Small intestine (tissue), 7 donors: ENCODE data around the gene DCC. TPM values are rescaled to one million over a fixed set of nuclear protein-coding genes. Genes with fewer than 3 reads are reported as not detected.

Source experiments
- DNase-seq, 2 donors: peaks; one replicate each; pipeline versions ENCODE4 v3.0.0 to v3.0.0-alpha.2; 2013
- FAIRE-seq: peaks from 2 replicates; lab custom pipeline; 2012; peaks lifted over from hg19 to GRCh38; lab: Jason Lieb, UNC
- H3K27ac ChIP-seq, 3 donors: one replicate each; pipeline ENCODE4 v1.5.1; 2013; ENCODE audit warnings: low read length in 2 of 3, mild to moderate bottlenecking in 2 of 3, control low read depth in 1 of 3, inconsistent platforms in 1 of 3, low read depth in 1 of 3, moderate library complexity in 1 of 3
- H3K27me3 ChIP-seq, 3 donors: one replicate each; pipeline ENCODE4 v1.6.1; 2013; ENCODE audit warnings: low read length in 3 of 3, inconsistent platforms in 1 of 3; ENCODE audit not compliant: control insufficient read depth in 3 of 3, insufficient read depth in 3 of 3
- H3K36me3 ChIP-seq, 3 donors: one replicate each; pipeline ENCODE4 v1.6.1; 2013; ENCODE audit warnings: low read length in 3 of 3, inconsistent platforms in 1 of 3, low read depth in 1 of 3, mild to moderate bottlenecking in 1 of 3, moderate library complexity in 1 of 3; ENCODE audit not compliant: control insufficient read depth in 3 of 3, insufficient read depth in 2 of 3
- H3K4me1 ChIP-seq, 3 donors: one replicate each; pipeline ENCODE4 v1.6.1; 2013; ENCODE audit warnings: low read length in 2 of 3, inconsistent platforms in 1 of 3, low read depth in 1 of 3, mild to moderate bottlenecking in 1 of 3, moderate library complexity in 1 of 3; ENCODE audit not compliant: control insufficient read depth in 3 of 3, insufficient read depth in 2 of 3
- H3K4me3 ChIP-seq, 3 donors: one replicate each; pipeline ENCODE4 v1.5.1; 2013; ENCODE audit warnings: low read length in 3 of 3, control low read depth in 1 of 3, inconsistent platforms in 1 of 3, low read depth in 1 of 3, mild to moderate bottlenecking in 1 of 3, moderate library complexity in 1 of 3
- H3K9me3 ChIP-seq, 2 donors: one replicate each; pipeline ENCODE4 v1.6.1; 2013; ENCODE audit warnings: low read depth in 1 of 2, low read length in 1 of 2; ENCODE audit not compliant: control insufficient read depth in 2 of 2, insufficient read depth in 1 of 2
- WGBS, 3 donors: extraction: QIAGEN DNeasy Blood & Tissue Kit; methylation state at CpG; one replicate each; pipeline ENCODE4 v1.1.7; 2013; 5-methylcytosine and 5-hydroxymethylcytosine counted together
- polyA plus RNA-seq, 4 donors: library from polyadenylated mRNA; stranded (reverse) in 3 of 4; unstranded in 1 of 4; fragments of 200-250 nt in 3 of 4; fragments of 120-200 nt in 1 of 4; gene quantifications; one replicate each; pipeline versions ENCODE4 v1.2.1 to v1.2.3, GENCODE V29; 2013
- donor health status: healthy with polysubstance abuse.
- donor health status: control.
- donor health status: control.
- donor health status: Bipolar disorder and iron deficiency.
- donor health status: healthy.

The DCC gene
- polyA plus RNA-seq, 4 donors: 0.03 to 0.30 TPM; not detected in 2

- Histone ChIP-seq H3K4me3 (no peak overlapping the region), H3K9me3 (no peaks in the 10 kb centered on the region), H3K36me3 (no peaks in the 10 kb centered on the region), H3K27me3 (no peaks in the 10 kb centered on the region), H3K4me1 (no peaks in the 10 kb centered on the region), H3K27ac (no peak overlapping the region)
- FAIRE-seq (no peak), DNase-seq (no peak)
- 46 to 66% (median 57%) methylated on average over 4 of the region's 4 CpGs for WGBS, 3 donors
Measured at GRCh38 chr18:53526101-53526870, 1186.3 kb downstream of the DCC start.

- no peaks in the 10 kb centered on the region for H3K36me3 ChIP-seq
- 77 to 88% (median 86%) methylated on average over 2 of the region's 2 CpGs for WGBS, 3 donors
- H3K27ac ChIP-seq: no peak overlapping the region
- no peak for FAIRE-seq
- no peaks in the 10 kb centered on the region for H3K27me3 ChIP-seq
- no peak overlapping the region for H3K4me3 ChIP-seq
- H3K9me3 ChIP-seq: no peaks in the 10 kb centered on the region
- no peaks in the 10 kb centered on the region for H3K4me1 ChIP-seq
- DNase-seq: no peak
Measured at GRCh38 chr18:53527365-53527764, 1187.4 kb downstream of the DCC start.

- DNase-seq: no peak
- H3K27ac ChIP-seq: no peak overlapping the region
- H3K27me3 ChIP-seq: no peaks in the 10 kb centered on the region
- no peak overlapping the region for H3K4me3 ChIP-seq
- no peak for FAIRE-seq
- H3K36me3 ChIP-seq: no peaks in the 10 kb centered on the region
- no peaks in the 10 kb centered on the region for H3K4me1 ChIP-seq
- H3K9me3 ChIP-seq: no peaks in the 10 kb centered on the region
Measured at GRCh38 chr18:53531187-53531586, 1191.2 kb downstream of the DCC start.

GRCh38 chr18:53531896-53532295 is 1191.9 kb downstream of the DCC start:
- Histone ChIP-seq H3K9me3 (no peaks in the 10 kb centered on the region), H3K36me3 (no peaks in the 10 kb centered on the region), H3K4me1 (no peaks in the 10 kb centered on the region), H3K4me3 (no peak overlapping the region), H3K27me3 (no peaks in the 10 kb centered on the region), H3K27ac (no peak overlapping the region)
- WGBS, 3 donors: 24 to 56% (median 40%) methylated on average over 1 of the region's 1 CpG
- no peak for DNase-seq
- no peak for FAIRE-seq

- FAIRE-seq (no peak), DNase-seq (no peak)
- Histone ChIP-seq H3K9me3 (no peaks in the 10 kb centered on the region), H3K4me3 (no peak overlapping the region), H3K36me3 (no peaks in the 10 kb centered on the region), H3K27me3 (no peaks in the 10 kb centered on the region), H3K27ac (no peak overlapping the region), H3K4me1 (no peaks in the 10 kb centered on the region)
- 65 to 82% (median 76%) methylated on average over 1 of the region's 1 CpG for WGBS, 3 donors
Measured at GRCh38 chr18:53534203-53534602, 1194.2 kb downstream of the DCC start.

GRCh38 chr18:53534695-53535094 is 1194.7 kb downstream of the DCC start:
- 34 to 65% (median 34%) methylated on average over 3 of the region's 3 CpGs for WGBS, 3 donors
- Histone ChIP-seq H3K4me3 (no peak overlapping the region), H3K4me1 (no peaks in the 10 kb centered on the region), H3K36me3 (no peaks in the 10 kb centered on the region), H3K9me3 (no peaks in the 10 kb centered on the region), H3K27me3 (no peaks in the 10 kb centered on the region), H3K27ac (no peak overlapping the region)
- FAIRE-seq (no peak), DNase-seq (no peak)

- Histone ChIP-seq H3K36me3 (no peaks in the 10 kb centered on the region), H3K4me1 (no peaks in the 10 kb centered on the region), H3K4me3 (no peak overlapping the region), H3K27ac (no peak overlapping the region), H3K27me3 (no peaks in the 10 kb centered on the region), H3K9me3 (no peaks in the 10 kb centered on the region)
- WGBS, 3 donors: 74 to 83% (median 83%) methylated on average over 2 of the region's 2 CpGs
- no peak for FAIRE-seq
- DNase-seq: no peak
Measured at GRCh38 chr18:53536908-53537307, 1196.9 kb downstream of the DCC start.

- Histone ChIP-seq H3K36me3 (no peaks in the 10 kb centered on the region), H3K27ac (no peak overlapping the region), H3K9me3 (no peaks in the 10 kb centered on the region), H3K4me1 (no peaks in the 10 kb centered on the region), H3K27me3 (no peaks in the 10 kb centered on the region), H3K4me3 (no peak overlapping the region)
- DNase-seq: no peak
- FAIRE-seq: no peak
- WGBS, 3 donors: 67 to 81% (median 80%) methylated on average over 1 of the region's 1 CpG
Measured at GRCh38 chr18:53541924-53542323, 1201.9 kb downstream of the DCC start.

GRCh38 chr18:53543711-53544110 is 1203.7 kb downstream of the DCC start:
- no peak for FAIRE-seq
- Histone ChIP-seq H3K4me1 (no peaks in the 10 kb centered on the region), H3K27me3 (no peaks in the 10 kb centered on the region), H3K27ac (no peak overlapping the region), H3K36me3 (no peaks in the 10 kb centered on the region), H3K9me3 (no peaks in the 10 kb centered on the region), H3K4me3 (no peak overlapping the region)
- no peak for DNase-seq
